SU-DHL-6 (cell line): Measurements from ENCODE around the gene HP1BP3.

Experiments used
- H2AFZ ChIP-seq: fragments of 200-600 bp; sonication (generic); 2 replicates; pipeline ENCODE4 v1.6.1; 2014; ENCODE audit warnings: low read depth, mild to moderate bottlenecking, moderate library complexity, mixed read lengths, antibody characterized with exemption, low read length; ENCODE audit not compliant: severe bottlenecking
- H3F3A ChIP-seq: fragments of 200-600 bp; shearing (Covaris generic); 2 replicates; pipeline ENCODE4 v1.6.0; 2016; ENCODE audit warnings: antibody characterized with exemption, mild to moderate bottlenecking; ENCODE audit not compliant: insufficient read depth
- H3K27ac ChIP-seq: fragments of 200-600 bp; sonication (generic); 2 replicates; pipeline ENCODE4 v1.5.1; 2016; ENCODE audit warnings: low read depth, mild to moderate bottlenecking, low read length, moderate library complexity, mixed read lengths
- H3K27me3 ChIP-seq: fragments of 200-600 bp; sonication (generic), shearing (Covaris generic); 2 replicates; pipeline ENCODE4 v1.6.0; 2014; ENCODE audit warnings: mild to moderate bottlenecking, low read length
- H3K36me3 ChIP-seq: fragments of 200-600 bp; sonication (generic); 2 replicates; pipeline ENCODE4 v1.6.1; 2014; ENCODE audit warnings: mild to moderate bottlenecking, low read length, mixed read lengths
- H3K4me2 ChIP-seq: fragments of 300-600, 200-600 bp; shearing (Covaris generic), sonication (generic); 2 replicates; pipeline ENCODE4 v1.6.0; 2014; ENCODE audit warnings: low read length, low read depth, mild to moderate bottlenecking; ENCODE audit not compliant: poor library complexity, severe bottlenecking
- H3K4me3 ChIP-seq: fragments of 200-600 bp; sonication (generic); 2 replicates; pipeline ENCODE4 v1.5.1; 2014; ENCODE audit warnings: antibody characterized with exemption, low read length, mild to moderate bottlenecking, mixed read lengths; ENCODE audit not compliant: insufficient read depth, poor library complexity, severe bottlenecking
- H3K79me2 ChIP-seq: fragments of 200-600 bp; sonication (generic); 2 replicates; pipeline ENCODE4 v1.6.1; 2014; ENCODE audit warnings: mild to moderate bottlenecking, low read length, moderate library complexity; ENCODE audit not compliant: insufficient read depth
- H3K9ac ChIP-seq: fragments of 200-600 bp; sonication (generic); 2 replicates; pipeline ENCODE4 v1.7.0; 2014; ENCODE audit warnings: mild to moderate bottlenecking, low read length
- H3K9me2 ChIP-seq: fragments of 200-600 bp; sonication (generic); replicated peaks from 2 replicates; pipeline ENCODE4 v1.6.1; 2014; ENCODE audit warnings: low read length; ENCODE audit not compliant: insufficient read depth
- H3K9me3 ChIP-seq: fragments of 200-600 bp; sonication (generic); 2 replicates; pipeline ENCODE4 v1.6.1; 2014; ENCODE audit warnings: low read length, mixed read lengths; ENCODE audit not compliant: insufficient read depth
- H4K20me1 ChIP-seq: fragments of 200-600 bp; sonication (generic); 2 replicates; pipeline ENCODE4 v1.6.1; 2014; ENCODE audit warnings: low read depth, mild to moderate bottlenecking, antibody characterized with exemption, low read length, moderate library complexity, mixed read lengths
- CTCF ChIP-seq: fragments of 200-600 bp; sonication (generic); IDR thresholded peaks from one replicate; pipeline ENCODE4 v1.5.1; 2017; ENCODE audit warnings: antibody characterized with exemption, mild to moderate bottlenecking, low read length, moderate library complexity; ENCODE audit not compliant: insufficient read depth, poor library complexity, severe bottlenecking
- EZH2phosphoT487 ChIP-seq: fragments of 200-600 bp; sonication (generic), shearing (Covaris generic); conservative IDR thresholded peaks from 2 replicates; pipeline ENCODE4 v1.6.1; 2018; ENCODE audit warnings: mild to moderate bottlenecking, antibody characterized with exemption, low read length, moderate library complexity, mixed read lengths

The HP1BP3 gene

DNA sequence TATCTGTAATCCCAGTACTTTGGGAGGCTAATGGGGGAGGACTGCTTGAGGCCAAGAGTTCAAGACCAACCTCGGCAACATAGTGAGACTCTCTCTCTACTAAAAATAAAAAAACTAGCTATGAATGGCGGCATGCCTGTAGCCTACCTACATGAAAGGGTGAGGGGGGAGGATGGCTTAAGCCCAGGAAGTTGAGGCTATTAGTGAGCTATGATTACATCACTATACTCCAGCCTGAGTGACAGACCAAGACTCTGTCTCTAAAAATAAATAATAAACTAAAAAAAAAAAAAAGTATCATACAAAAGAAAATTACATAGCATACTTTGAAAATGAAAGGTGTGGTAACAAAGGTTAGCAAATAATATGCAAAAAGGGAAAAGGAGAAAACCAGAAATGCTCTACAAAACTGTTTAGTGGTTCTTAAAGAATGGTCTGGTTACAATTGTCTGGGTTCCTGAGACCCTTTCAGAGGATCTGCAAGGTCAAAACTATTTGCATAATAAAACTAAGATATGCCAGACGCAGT lies 35.6 kb downstream of the HP1BP3 start:
- H2AFZ ChIP-seq, result no peak overlapping the region
- no peak overlapping the region for H3K4me3 ChIP-seq
- H3F3A ChIP-seq, result peaks cover 17% of the 10 kb centered on the region; the same call in 1 of the 2 replicates
- no peak overlapping the region for H3K27ac ChIP-seq
- TF ChIP-seq EZH2phosphoT487 (no peak), CTCF (no peak)
- H3K79me2 ChIP-seq, result no peaks in the 10 kb centered on the region; the same call in 1 of the 2 replicates
- H3K9ac ChIP-seq, result no peak overlapping the region
- H3K9me2 ChIP-seq, result no peaks in the 10 kb centered on the region
- H4K20me1 ChIP-seq, result no peaks in the 10 kb centered on the region
- H3K4me2 ChIP-seq, result no peak overlapping the region
- H3K9me3 ChIP-seq, result no peaks in the 10 kb centered on the region
- H3K27me3 ChIP-seq, result no peaks in the 10 kb centered on the region
- peaks cover 46% of the 10 kb centered on the region for H3K36me3 ChIP-seq

DNA sequence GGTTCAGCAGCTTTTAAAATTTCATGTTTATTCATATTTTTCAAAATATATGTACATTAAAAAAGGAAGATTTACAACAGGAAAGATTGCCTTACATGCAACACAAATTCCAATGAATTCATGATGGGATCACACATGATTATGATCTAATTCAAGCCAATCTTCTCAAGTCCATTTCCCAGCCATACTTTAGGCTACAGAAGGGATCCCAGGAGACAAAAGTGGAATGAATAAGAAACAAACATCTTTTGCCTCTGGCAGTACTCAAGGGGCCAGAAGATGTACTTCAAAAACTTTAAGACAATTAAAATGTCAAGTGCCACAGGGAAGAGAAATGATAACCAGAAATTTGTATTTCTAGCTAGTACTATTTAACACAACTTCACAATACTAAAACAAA lies 44.4 kb downstream of the HP1BP3 start:
- Histone ChIP-seq H4K20me1 (peaks cover 3% of the 10 kb centered on the region; the same call in 1 of the 2 replicates), H3K79me2 (0 out of 2 replicates have a peak, but pooled peaks cover 3% of the 10 kb centered on the region), H3F3A (peaks cover 40% of the 10 kb centered on the region)

DNA sequence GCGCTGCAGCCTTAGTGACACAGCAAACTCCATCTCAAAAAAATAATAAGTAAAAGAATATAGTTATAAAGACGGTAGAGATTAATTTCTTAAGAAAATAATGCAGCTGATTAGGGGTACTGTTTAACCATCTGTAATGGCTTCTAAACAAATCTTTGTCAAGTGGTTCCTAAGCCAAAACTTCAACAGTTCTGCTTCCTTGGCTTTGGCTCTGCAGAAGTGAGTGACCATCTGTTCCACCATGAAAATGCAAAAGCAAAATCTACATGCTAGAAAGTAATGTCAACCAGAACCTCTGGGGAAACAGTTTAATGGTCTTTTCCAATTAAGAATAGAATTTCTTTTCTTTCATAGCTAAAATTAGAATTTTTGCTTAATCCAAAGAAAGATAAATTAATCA lies 46.3 kb downstream of the HP1BP3 start:
- H3K9me3 ChIP-seq, result no peaks in the 10 kb centered on the region
- peaks cover 37% of the 10 kb centered on the region for H3F3A ChIP-seq
- TF ChIP-seq EZH2phosphoT487 (no peak), CTCF (no peak)
- H3K4me3 ChIP-seq, result no peak overlapping the region
- peaks cover 45% of the 10 kb centered on the region for H3K36me3 ChIP-seq
- no peak overlapping the region for H3K4me2 ChIP-seq
- H3K9ac ChIP-seq, result no peak overlapping the region
- H2AFZ ChIP-seq, result no peak overlapping the region
- H3K9me2 ChIP-seq, result no peaks in the 10 kb centered on the region
- H3K79me2 ChIP-seq, result 0 out of 2 replicates have a peak, but pooled peaks cover 3% of the 10 kb centered on the region
- no peaks in the 10 kb centered on the region for H3K27me3 ChIP-seq
- H3K27ac ChIP-seq, result no peak overlapping the region
- H4K20me1 ChIP-seq, result peaks cover 3% of the 10 kb centered on the region; the same call in 1 of the 2 replicates

More for the DNA sequence above, 44.4 kb downstream of the HP1BP3 start:
- TF ChIP-seq EZH2phosphoT487, result no peak
- no peak for TF ChIP-seq CTCF
- Histone ChIP-seq H3K9me3 (no peaks in the 10 kb centered on the region), H3K9ac (no peak overlapping the region), H3K4me3 (no peak overlapping the region), H3K9me2 (no peaks in the 10 kb centered on the region), H2AFZ (no peak overlapping the region), H3K27me3 (no peaks in the 10 kb centered on the region), H3K27ac (no peak overlapping the region), H3K36me3 (peaks cover 63% of the 10 kb centered on the region), H3K4me2 (no peak overlapping the region)
